ENCODE measurements around the gene VILL.

Gene VILL

DNA sequence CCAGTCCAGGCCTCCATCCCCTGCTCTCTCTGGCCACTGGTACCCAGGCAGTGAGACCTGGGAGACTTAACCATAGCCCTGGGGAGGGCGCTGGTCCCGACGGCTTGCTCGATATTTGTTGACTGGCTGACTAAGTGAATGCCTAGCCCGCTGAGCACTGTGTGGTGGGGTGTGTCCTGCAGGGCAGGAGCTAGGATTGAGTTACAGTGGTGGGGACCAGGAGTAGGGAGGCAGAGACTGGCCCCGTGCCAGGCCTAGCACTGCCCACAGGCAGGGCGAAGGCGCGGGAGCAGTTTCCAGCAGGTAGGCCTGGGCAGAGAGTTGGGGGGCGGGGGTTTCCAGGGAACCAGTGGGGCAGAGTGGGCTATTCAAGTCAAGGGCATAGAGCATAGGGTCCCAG, at the start of gene VILL:
Gene VILL, plus strand, starts transcription at position 260 of the 400 bp plus-strand sequence. CDS start 2,887 bp downstream, outside the sequence.
- in situ Hi-C loops (cut with MboI; ENCODE audit: low sequenced_read_pairs), result no loop called here

DNA sequence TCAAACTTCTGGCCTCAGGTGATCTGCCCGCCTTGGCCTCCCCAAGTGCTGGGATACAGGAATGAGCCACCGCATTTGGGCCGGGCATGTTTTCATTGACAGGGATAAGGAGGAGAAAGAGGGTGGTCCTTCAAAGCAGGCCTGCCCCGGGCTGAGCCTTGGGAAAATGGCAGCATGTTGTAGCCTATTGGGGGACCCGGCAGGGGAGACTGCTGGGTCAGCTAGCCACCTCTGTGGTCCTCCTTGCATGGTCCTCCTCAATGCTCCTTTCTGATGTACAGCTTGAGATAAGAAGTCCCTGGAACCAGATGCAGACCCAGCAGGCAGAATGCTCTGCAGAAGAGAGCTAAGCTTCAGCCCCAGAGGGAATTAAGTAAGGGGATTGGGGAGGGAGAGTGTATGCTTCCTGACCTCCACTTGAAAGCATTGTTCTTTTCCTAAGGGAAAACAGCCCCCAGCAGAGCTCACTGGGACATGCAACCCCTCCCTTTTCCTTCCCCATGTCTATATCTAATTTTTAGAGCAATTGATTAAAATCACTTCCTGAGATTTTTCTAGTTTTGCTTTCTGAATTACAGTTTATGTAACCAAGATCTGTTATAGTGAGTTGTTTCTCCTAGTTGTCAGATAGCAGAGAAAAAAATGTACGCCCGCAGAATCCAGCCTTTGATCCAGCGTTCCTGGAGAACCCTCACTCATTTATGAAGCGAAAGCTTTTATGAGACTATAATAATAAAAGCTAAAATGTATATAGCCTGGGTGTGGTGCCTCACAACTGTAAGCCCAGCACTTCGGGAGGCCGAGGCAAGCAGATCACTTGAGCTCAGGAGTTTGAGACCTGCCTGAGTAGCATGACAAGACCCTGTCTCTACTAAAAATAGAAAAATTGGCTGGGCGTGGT, 48.7 kb upstream of the VILL start:
- in situ Hi-C loops (cut with MboI; ENCODE audit: low sequenced_read_pairs), result no loop called here

DNA sequence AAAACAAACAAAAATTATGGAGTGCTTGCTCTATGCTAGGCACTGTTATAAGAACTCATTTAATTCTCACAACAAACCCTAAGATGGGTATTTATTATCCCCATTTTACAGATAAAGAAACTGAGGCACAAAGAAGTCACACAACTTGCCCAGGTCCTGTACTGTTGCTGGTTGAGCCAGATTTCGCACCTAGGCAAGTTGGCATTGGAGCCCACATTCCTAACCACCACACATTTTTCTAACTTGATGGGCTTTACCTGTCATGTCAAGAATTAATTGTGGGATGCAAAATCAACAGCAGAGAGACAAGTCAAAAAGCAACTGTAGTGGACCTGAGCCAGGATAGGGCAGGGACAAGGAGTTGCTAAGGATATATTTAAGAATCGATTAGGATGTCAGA, 47.9 kb upstream of the VILL start:
- in situ Hi-C loops (cut with MboI; ENCODE audit: low sequenced_read_pairs), result no loop called here

DNA sequence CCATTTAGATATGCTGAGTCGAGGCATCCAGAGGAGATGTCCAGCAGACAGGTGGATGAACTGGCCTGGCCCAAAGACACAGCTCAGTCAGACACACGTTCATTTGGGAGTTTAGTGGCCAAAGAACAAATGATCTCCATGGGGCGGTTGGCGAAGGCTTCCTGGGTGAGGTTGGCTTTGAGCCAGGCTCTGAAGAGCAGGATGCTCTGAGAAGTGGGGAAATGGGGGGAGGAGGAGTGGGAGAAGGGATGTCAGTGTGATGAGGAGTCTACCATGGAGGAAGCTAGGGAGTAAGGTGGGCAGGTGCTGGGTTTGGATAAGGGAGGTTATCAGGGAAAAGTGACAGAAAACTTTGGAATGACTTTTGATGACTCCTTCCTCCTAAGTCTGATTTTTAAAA, 47.5 kb upstream of the VILL start:
- in situ Hi-C loops (cut with MboI; ENCODE audit: low sequenced_read_pairs), result no loop called here

DNA sequence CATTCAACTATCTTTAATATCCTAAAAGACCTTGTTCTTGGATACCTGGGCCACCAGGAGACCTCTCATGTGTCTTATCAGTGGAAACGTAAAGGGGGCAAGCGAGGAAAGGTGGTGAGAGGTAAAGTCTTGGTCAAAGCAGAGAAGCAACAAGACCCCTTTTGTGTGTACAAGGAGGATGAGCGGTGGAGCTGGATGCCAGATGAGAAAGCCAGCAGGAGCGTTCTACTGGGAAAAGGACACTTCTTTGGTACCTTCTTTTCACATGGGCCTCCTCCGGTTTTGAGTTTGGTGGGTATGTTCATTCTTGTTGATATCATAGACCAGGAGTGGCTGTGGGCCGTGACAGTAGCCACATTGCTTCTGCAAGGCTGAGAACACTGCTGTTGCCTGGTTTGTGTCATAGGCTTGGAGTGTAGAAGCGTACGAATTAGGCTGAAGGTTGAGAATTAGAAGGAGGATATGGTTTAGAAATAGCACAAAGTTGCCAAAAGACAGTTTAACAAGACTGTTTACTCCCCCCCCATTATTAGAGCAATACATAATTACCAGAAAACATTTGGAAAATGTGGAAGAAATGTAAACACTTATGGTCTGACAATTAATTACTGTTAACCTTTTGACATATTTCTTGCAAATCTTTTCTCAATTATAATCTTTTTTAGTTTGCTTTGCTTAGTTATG, 46.8 kb upstream of the VILL start:
- in situ Hi-C loops (cut with MboI; ENCODE audit: low sequenced_read_pairs), result no loop called here

DNA sequence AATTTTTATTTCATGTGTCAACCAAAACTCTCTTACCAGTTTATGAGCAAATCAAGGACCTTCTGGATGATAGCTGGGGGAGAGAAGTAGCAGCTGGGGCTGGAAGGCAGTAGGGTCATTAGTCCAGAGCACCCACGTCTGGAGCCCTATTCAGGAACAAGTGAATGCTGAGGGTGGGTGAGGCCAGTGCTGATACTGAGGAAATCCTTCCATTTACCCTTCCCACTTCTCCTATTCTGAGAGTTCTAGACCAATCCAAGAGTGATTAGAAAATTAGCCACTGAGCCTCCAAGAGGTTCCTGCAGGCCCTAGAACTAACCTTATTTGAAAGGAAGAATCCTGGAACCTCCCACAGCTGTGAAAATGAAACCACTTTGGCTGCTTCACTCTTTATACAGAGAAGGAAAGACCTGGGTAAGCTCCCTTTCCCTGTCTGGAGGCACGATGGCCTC, 46.2 kb upstream of the VILL start:
- in situ Hi-C loops (cut with MboI; ENCODE audit: low sequenced_read_pairs), result no loop called here

DNA sequence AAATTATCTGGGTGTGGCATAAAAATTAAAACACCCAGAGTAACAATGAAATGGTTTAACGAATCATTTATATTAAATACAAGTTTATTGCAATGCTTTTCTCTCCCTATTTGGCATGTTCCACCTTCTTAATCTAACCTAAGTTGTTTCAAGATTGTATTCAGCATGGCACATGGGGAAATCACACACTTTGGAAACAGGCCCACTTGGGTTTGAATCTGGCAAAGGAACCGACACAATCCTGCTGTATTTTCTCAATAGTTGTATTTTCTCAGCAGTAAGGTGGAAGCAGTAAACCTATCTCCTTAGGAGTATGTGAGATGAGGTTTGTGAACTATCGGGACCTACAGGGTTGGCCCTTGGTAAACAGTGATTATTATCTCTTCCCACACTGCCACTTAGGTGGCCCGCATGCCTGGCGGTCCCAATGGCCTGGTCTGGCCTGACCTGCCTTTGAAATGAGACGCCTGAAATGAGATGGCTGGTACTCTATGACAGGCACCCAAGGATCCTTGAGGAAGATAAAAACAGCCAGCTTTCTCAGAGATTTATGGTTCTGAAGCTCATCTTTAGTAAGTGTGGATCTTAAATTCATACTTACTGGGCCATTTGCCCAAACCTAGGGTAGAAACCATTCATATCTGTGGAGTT, 45.3 kb upstream of the VILL start:
- in situ Hi-C loops (cut with MboI; ENCODE audit: low sequenced_read_pairs), result no loop called here

DNA sequence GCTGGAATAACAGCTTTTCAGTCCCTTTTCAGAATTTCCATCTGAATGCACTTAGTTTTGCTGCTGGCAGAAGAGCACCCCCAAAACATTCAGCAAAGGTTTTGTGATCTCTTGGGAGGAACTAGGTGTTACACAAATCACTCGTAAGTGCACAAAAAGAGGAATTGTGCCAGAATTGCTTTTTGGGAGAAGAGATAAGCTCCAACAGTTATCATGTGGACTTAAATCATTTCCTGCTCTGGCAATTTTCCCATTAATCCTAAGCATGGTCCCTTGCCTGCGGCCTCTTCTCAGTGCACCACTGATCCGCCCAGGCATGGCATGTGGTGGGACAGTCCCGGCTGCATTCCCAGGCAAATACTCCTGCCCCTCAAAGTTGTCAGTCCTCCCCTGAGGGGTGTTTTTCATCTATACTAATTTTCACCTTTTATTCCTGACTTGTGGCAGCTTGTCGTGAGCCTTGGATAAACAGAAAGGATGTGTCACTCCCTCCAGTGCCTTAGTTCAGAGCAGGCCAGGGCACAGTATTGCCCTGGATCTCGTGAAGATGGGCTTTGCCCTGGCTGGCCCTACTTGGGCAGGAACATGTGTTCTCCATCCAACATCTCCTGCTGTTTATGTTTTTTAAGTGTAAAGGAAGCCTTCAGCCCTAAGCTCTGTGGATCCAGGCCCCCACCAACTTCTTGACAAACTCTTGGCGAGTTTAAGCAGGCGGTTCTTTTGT, 44.6 kb upstream of the VILL start:
- in situ Hi-C loops (cut with MboI; ENCODE audit: low sequenced_read_pairs), result no loop called here

DNA sequence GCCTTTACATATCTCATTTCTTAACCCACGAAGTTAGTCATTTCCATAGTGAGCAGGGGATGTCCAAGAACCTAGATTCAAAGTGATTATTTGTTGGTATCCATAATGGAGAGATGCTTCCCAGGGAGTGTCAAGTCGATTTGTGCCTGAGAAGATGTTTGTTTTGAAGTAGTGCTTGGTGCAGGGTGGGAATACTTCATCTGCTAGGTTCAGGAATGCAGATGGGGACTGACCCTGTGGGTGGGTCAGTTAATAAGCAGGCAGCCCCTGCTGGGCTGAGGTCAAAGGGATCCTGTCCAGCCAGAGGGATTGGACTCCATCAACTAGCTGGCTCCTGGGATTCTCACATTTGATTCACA, 44.1 kb upstream of the VILL start:
- in situ Hi-C loops (cut with MboI; ENCODE audit: low sequenced_read_pairs), result no loop called here

DNA sequence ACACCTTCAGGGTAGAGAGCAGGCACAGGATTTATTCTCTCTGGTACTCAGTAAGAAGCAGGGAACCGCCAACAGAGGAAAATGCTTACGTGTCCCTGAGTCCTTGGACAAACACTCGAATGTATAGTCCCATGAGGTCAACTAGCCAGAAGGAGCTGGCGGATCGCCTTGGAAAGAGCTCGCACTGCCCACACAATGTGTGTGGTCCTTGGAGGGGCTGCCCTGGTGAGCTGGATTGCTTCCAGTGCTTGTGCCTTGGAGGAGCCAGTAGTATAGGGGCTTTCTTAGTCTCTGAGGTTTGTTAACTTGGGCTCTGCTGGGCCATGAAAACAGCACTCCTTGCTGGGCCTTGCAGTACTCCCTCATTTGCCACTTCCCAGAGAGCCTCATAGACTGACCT, 40.7 kb upstream of the VILL start:
- in situ Hi-C loops (cut with MboI; ENCODE audit: low sequenced_read_pairs), result no loop called here

DNA sequence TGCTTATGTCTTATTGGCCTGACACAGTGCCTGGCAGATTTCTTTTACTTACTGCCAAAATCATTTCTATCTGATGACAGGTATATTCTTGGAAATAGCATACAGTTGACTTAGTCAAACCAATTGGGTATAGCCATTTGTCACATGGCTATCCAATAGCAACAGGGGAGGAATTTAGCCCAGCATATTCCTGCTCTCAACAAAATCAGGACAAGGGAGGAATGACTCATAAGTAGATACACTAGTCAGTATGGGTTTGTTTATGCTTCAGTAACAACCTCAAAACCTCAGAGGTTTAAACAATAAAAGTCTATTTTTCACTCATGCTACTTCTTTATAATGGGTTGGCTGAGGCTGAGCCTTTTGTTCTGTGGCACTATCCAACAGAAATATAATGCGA, 38.0 kb upstream of the VILL start:
- in situ Hi-C loops (cut with MboI; ENCODE audit: low sequenced_read_pairs), result no loop called here

DNA sequence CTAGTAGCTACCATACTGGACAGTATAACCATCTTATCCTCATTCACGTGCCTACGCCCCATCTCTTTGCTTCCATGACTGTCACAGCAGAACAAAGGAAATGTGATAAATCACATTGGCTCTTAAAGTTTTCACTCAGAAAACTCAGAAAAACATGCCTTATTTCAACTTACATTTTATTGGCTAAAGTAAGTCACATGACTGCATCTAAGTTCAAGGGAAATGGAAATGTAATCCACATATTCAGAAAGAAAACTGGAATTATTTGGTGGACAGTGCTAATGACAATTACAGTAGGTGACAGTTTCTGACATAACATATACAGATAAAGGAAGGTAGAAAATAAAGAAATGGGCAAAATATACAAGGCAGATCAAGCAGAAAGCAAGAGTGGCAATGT, 37.4 kb upstream of the VILL start:
- in situ Hi-C loops (cut with MboI; ENCODE audit: low sequenced_read_pairs), result no loop called here

DNA sequence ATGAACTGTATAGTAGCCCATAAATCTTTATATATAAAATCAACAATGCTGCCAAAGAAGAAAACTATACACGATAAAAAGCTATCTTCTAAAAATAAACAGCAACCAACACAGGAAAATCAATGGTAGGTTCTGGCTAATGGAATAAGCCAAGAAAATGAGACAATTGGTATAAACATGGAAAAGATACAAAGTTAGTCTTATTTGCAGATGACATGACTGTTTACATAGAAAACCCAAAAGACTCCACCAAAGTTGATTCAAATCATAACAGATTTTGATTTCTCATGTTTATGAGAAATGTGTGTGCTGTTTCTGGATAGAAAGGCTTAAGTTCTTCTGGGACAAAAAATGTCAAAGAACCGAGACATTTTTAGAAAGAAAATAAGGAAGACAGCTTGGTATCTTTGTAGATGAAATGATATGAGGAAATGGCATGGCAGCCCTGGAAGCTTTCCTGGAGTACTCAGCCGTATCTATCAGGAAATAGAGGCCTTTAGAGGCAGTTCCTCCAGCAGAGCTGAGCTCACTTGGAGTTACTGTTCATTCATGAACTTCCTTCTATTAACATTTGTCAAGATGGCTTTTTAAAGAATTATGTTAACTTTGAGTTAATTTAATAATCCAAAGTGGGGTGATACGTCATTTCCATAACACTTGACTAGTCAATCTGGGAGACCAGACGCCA, 36.7 kb upstream of the VILL start:
- in situ Hi-C loops (cut with MboI; ENCODE audit: low sequenced_read_pairs), result no loop called here

DNA sequence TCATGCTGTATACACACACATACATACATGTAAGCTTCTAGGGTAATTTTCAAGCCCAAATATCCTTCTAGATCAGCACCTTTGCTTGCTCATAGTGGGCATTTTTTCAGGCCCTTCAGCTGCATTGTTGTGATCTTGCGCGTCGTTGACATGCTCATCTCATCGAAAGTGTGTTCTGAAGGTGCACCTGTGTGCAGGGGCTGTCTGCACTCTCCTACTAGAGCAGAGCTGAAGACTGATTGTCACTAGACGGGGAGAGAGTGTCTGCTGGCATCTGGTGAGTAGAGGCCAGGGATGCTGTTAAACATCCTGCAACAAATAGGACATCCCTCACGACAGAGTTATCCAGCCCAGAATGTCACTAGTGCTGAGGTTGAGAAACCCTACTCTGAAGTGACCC, 35.7 kb upstream of the VILL start:
- in situ Hi-C loops (cut with MboI; ENCODE audit: low sequenced_read_pairs), result no loop called here

DNA sequence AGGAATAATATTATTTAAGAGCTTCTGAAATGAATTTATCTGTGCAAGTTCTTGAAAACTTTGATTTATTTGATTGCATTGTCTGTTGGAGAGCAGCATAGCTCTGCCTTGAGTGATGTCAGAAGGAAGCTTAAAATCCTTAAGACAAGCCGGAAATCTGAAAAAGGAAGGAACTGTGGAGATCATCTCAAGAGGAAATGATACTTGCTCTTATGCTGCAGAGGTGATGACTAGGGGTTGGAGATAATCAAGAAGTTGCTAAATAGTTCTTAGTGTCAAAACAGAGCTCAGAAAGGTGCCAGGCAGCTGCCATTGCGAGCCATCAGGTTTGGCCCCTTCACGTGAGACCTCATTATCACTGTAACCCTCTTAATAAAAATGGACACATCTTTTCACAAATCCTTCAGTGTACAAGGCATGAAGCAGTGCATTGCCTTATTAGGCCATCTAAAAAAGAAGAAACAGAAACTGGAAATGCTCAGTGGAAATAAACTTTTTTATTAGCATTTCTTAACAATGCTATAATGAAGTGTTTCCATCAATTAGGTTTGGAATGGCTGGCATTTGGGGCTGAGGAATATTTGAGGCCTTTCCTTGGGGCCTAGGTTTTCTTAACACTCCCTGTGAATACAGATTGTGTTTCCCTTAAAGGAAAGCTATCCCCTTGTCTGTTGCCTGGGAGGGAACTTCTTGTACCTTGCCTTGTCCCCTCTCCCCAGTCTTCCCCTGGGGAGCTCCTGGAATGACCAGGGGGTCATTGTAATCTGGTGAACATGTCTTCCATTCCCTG, 34.5 kb upstream of the VILL start:
- in situ Hi-C loops (cut with MboI; ENCODE audit: low sequenced_read_pairs), result no loop called here

DNA sequence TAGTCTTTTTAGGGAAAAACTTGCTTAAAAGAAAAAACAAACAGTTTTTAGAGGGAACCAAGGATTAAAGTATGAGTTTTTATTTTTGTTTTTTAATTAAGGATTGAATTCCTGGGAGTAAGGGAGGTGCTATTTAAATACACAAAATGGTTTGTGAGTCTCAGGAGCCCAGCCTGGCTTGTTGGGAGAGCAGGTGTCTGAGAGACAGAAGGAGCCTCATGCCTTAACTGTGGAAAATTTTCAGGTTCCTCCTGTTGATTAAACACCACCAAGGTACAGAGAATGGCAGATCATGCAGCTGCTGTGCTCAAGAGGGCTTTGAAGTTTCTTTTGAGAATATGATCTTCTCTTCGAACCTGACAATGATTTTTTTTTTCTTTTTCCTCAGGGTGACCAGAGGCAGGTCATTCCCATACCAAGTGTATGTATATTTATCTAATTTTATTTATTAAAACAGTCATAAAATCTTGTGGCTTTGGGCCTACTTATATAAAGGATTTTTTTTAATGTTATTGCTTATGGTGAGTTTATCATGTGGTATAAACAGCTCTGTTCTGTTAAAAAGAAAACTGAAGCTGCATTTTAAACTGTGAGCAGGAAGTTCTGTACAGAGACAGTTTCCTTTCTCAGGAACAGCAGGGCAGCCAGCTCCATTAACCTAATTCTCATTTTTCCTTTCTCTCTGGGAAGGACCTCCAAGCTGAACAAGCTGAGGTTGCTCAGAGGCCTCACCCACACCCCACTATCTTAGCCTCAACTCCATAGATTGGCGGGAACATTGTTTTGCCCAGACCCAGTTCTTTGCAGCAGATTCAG, 33.7 kb upstream of the VILL start:
- in situ Hi-C loops (cut with MboI; ENCODE audit: low sequenced_read_pairs), result no loop called here

DNA sequence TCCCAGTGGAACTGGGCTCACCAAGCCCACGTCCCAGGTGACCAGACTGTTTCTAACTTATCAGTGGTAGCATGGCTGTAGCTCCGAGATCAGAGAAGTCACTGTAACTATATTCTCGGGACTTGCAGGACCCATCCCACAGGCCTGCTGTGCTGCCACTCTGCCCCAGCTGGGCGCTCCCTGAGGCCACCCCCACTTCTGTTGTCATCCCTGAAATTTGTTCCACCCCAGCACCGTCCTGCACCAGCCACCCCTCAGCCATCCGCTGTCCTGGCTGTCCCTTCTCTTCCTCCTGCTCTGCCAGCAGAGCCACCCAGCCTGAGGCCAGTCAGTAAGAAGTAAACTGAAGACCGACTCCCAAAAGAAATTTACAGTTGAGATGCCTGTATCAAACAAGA, 33.0 kb upstream of the VILL start:
- in situ Hi-C loops (cut with MboI; ENCODE audit: low sequenced_read_pairs), result no loop called here

DNA sequence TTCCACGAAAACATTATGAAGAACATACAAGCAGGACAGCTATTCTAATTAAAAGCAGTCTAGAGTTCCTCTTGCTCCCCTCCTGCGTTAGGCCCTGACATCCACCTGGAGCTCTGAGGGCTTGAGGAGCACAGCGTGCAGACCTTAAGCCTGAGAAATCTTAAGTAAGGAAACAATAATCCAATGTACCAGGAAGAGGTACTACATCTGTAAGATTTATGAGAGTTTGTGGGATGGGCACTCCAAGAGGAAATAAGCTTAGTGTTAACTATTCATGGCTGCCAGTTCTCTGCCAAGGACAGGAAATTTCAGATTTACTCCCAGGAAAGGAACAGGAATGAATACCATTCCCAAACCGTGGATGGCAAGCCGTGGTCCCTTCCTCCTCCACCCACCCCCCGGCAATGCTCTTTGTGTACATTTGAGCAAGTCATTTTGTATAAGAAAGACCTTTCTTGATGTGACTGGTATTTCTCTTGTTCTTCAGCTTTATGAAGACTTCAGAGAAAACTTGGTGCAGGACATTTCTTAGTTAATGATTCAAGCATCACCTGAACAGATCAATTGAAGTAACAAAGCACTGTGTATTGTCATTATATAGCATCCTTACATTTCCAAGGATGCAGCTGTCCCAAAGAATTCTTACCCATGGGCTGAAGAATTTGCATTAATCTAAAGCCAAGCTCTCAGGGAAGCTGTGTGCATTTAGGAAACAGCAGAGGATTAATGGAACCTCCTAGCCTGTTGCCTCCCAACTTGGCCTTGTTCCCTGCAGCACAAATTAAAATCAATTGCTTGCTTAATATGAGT, 28.8 kb upstream of the VILL start:
- in situ Hi-C loops (cut with MboI; ENCODE audit: low sequenced_read_pairs), result loop anchor here (10.0 kb wide), 1 partner anchor 107 kb away; no protein-coding TSS in a partner anchor

Measured in HL-60/S4 treated with retinoic acid at 250 ng/mL for 4 days and 3 days (cell line).